ENCODE measurements around the gene ATP6V0A1.

The ATP6V0A1 gene

GRCh38 chr17:42563143-42563509, 104.4 kb downstream of the ATP6V0A1 start:
- H3K27ac ChIP-seq: peak overlapping the region in 1 of 2 donors; percentile 93
- DNase-seq (ENCODE audit: low spot score): no peak
- peak overlapping the region; percentile 80 for H3K4me3 ChIP-seq
- no peak for TF ChIP-seq CTCF (IDR thresholded peaks at IDR 0.05)

GRCh38 chr17:42563543-42563942, 104.9 kb downstream of the ATP6V0A1 start:
- H3K27ac ChIP-seq: peak overlapping the region in 1 of 2 donors; percentile 93
- no peak for DNase-seq (ENCODE audit: low spot score)
- H3K4me3 ChIP-seq: peak overlapping the region; percentile 80
- no peak for TF ChIP-seq CTCF (IDR thresholded peaks at IDR 0.05)

GRCh38 chr17:42563950-42564349, 105.3 kb downstream of the ATP6V0A1 start:
- no peak overlapping the region for H3K27ac ChIP-seq
- peak overlapping the region; percentile 80 for H3K4me3 ChIP-seq
- TF ChIP-seq CTCF (IDR thresholded peaks at IDR 0.05): no peak
- DNase-seq (ENCODE audit: low spot score): no peak

- H3K4me3 ChIP-seq: no peak overlapping the region
- DNase-seq (ENCODE audit: low spot score): no peak
- H3K27ac ChIP-seq: no peak overlapping the region
- TF ChIP-seq CTCF (IDR thresholded peaks at IDR 0.05): no peak
Measured at GRCh38 chr17:42564815-42565522, 106.3 kb downstream of the ATP6V0A1 start.

GRCh38 chr17:42565523-42566214, 107.0 kb downstream of the ATP6V0A1 start:
- TF ChIP-seq CTCF (IDR thresholded peaks at IDR 0.05): no peak
- DNase-seq (ENCODE audit: low spot score): no peak

GRCh38 chr17:42566215-42566882, 107.7 kb downstream of the ATP6V0A1 start:
- DNase-seq (ENCODE audit: low spot score): no peak
- TF ChIP-seq CTCF (IDR thresholded peaks at IDR 0.05): no peak
- peak overlapping the region; percentile 86 to 93 for H3K27ac ChIP-seq
- peak overlapping the region; percentile 87 for H3K4me3 ChIP-seq

More at GRCh38 chr17:42565523-42566214, 107.0 kb downstream of the ATP6V0A1 start:
- Histone ChIP-seq H3K4me3 (no peak overlapping the region), H3K27ac (peak overlapping the region in 1 of 2 donors; percentile 93)
